Measurements from ENCODE around the gene NUDCD3. TPM values are rescaled to one million over a fixed set of nuclear protein-coding genes. Genes with fewer than 3 reads are reported as not detected.

Gene NUDCD3
- total RNA-seq, 6 experiments from 2014 or later, result 24.4 to 47.1 (median 42.5) TPM

DNA sequence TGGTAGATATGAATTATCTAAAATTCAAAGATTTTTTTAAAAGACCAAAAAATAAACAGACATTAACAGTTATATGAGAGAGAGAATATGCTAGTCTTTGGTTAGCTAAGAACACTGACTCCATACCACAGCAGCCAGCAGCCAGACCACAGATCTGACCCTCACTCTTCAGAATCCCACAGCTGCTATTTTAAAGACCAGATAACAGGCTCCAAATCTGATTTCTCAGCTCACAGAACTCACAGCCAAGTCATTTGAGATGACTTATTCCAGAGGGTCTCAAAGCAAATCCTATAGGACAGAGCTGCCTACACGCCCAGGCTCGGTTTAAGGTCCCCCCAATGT lies 20.4 kb downstream of the NUDCD3 start:
- H3K4me1 ChIP-seq, result peaks cover 0 to 66% (median 17%) of the 10 kb centered on the region in 4 donors
- peak overlapping the region in 1 of 3 donors; percentile 9 for H3K4me3 ChIP-seq
- H3K27me3 ChIP-seq, result no peaks in the 10 kb centered on the region
- ATAC-seq, result no peak
- H3K36me3 ChIP-seq, result peaks cover 0 to 13% (median 1%) of the 10 kb centered on the region in 4 donors
- H3K9me3 ChIP-seq, result no peaks in the 10 kb centered on the region
- 93% methylated on average over 2 of the region's 2 CpGs for WGBS (ENCODE audit: insufficient coverage, low coverage, low lambda C conversion rate, missing lambda C conversion rate)
- TF ChIP-seq, protein P1, sequence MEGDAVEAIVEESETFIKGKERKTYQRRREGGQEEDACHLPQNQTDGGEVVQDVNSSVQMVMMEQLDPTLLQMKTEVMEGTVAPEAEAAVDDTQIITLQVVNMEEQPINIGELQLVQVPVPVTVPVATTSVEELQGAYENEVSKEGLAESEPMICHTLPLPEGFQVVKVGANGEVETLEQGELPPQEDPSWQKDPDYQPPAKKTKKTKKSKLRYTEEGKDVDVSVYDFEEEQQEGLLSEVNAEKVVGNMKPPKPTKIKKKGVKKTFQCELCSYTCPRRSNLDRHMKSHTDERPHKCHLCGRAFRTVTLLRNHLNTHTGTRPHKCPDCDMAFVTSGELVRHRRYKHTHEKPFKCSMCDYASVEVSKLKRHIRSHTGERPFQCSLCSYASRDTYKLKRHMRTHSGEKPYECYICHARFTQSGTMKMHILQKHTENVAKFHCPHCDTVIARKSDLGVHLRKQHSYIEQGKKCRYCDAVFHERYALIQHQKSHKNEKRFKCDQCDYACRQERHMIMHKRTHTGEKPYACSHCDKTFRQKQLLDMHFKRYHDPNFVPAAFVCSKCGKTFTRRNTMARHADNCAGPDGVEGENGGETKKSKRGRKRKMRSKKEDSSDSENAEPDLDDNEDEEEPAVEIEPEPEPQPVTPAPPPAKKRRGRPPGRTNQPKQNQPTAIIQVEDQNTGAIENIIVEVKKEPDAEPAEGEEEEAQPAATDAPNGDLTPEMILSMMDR (IDR thresholded peaks at IDR 0.05), result no peak
- TF ChIP-seq POLR2A (IDR thresholded peaks at IDR 0.05), result no peak
- intact Hi-C loops (cut with DNase I), result no loop called here
- no peak for DNase-seq
- H3K27ac ChIP-seq, result peak overlapping the region; percentile 47 to 77 (median 52)

DNA sequence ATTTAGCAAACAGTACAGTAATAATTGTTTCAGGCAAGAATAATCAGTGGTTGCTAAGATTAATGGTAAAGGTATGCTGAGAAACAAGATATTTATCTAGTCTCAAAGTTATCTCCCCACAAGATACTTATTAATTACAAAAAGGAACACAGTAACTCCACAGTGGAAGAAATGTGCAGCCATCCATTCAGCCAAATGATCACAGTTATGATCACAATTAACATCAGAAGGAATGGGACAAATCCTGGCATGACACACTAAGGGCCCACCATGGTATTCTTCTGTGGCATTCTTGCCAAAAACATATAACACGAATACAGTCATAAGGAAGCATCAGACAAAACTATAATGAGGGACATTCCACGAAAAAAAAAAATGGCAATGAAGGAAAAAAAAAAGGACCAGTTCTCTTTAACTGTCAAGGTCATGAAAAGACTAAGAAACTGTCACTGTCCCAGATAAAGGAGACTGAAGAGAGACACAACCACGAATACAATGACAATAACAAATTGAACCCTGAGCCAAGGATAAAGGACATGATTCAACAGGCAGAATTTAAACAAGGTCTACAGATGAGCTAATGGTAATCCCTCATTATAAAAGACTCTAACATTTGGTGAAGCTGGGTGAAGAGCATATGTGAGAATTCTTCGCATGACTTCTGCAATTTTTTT lies 20.9 kb downstream of the NUDCD3 start:
- intact Hi-C loops (cut with DNase I), result no loop called here
- H3K36me3 ChIP-seq, result peaks cover 0 to 13% (median 0%) of the 10 kb centered on the region in 4 donors
- no peak for ATAC-seq
- no peaks in the 10 kb centered on the region for H3K9me3 ChIP-seq
- TF ChIP-seq, protein P1 (IDR thresholded peaks at IDR 0.05), result no peak
- TF ChIP-seq POLR2A (IDR thresholded peaks at IDR 0.05), result no peak
- H3K4me1 ChIP-seq, result peaks cover 0 to 66% (median 17%) of the 10 kb centered on the region in 4 donors
- no peaks in the 10 kb centered on the region for H3K27me3 ChIP-seq
- H3K27ac ChIP-seq, result peak overlapping the region in 2 of 3 donors; percentile 52 to 77
- WGBS (ENCODE audit: insufficient coverage, low coverage, low lambda C conversion rate, missing lambda C conversion rate), result 58% methylated on average over 4 of the region's 4 CpGs
- DNase-seq, result no peak
- H3K4me3 ChIP-seq, result no peak overlapping the region

DNA sequence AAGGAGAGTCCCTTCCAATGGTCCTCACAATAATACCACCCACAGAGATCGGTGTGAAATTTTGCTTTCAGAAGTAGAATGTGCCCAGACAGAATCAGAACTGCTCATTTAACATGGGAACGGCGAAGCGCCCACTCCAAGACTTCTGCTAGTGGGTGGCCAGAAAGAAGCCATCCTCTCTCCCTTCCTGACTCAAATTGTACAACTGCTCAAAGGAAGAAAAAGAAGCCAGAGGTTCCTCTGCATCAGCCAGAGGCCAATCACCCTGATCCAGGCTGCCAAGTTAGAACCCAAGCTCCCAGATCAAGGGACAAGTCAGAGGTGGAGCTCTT lies 23.3 kb downstream of the NUDCD3 start:
- peaks cover 0 to 13% (median 0%) of the 10 kb centered on the region in 4 donors for H3K36me3 ChIP-seq
- no peak overlapping the region for H3K4me3 ChIP-seq
- H3K27me3 ChIP-seq, result no peaks in the 10 kb centered on the region
- DNase-seq (no peak), ATAC-seq (no peak)
- intact Hi-C loops (cut with DNase I), result no loop called here
- H3K4me1 ChIP-seq, result peaks cover 0 to 53% (median 11%) of the 10 kb centered on the region in 4 donors
- TF ChIP-seq POLR2A (IDR thresholded peaks at IDR 0.05), result no peak
- TF ChIP-seq, protein P1 (IDR thresholded peaks at IDR 0.05), result no peak
- WGBS (ENCODE audit: insufficient coverage, low coverage, low lambda C conversion rate, missing lambda C conversion rate), result 81% methylated on average over 4 of the region's 4 CpGs
- H3K9me3 ChIP-seq, result no peaks in the 10 kb centered on the region
- H3K27ac ChIP-seq, result no peak overlapping the region

DNA sequence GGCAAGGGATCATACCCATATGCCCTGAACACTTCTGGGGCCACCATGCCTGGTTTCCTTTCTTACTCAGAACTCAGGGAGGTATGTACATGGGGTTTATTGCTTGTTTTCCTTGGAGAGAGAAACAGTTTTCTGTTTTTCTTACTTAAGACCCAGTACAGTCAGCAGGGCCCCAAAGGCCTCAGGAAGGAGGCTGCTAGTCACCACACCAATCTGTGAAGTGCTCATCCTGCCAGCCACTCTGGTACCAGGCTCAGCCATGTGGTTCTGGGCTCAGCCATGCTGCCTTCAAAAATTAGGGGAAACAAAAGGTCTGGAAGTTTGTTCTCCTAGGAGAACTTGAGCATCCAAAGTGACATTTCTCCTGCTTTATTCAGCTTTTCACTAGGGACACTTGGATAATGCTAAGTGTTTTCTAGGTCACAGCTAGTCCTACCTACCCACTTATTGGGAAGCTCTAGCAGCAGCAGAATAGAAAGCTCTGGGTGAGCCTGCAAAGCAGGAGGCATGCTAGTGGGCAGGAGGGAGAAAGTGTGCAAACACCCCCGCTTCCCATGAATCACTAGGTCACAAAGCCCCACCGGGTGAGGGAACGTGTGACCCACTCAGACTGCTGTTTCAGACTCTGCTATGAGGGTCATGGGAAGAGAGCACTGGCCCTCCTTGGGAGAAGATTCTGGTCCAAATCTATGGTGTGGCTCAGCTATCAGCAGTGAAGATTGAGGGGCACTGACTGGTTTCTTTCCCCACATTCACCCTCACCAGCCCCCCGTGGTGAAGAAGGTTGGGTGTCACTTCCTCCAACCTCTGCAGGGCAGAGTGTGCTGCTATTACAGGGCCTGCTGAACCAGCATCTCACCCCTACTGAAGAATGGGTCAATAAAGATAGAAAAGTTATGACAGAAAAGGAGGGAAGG lies 23.9 kb downstream of the NUDCD3 start:
- intact Hi-C loops (cut with DNase I), result no loop called here
- no peaks in the 10 kb centered on the region for H3K27me3 ChIP-seq
- no CpG with 5 or more reads among the region's 4 CpGs for WGBS (ENCODE audit: insufficient coverage, low coverage, low lambda C conversion rate, missing lambda C conversion rate)
- TF ChIP-seq, protein P1 (IDR thresholded peaks at IDR 0.05), result no peak
- TF ChIP-seq POLR2A (IDR thresholded peaks at IDR 0.05), result no peak
- no peak overlapping the region for H3K27ac ChIP-seq
- H3K36me3 ChIP-seq, result peaks cover 0 to 13% (median 0%) of the 10 kb centered on the region in 4 donors
- ATAC-seq (no peak), DNase-seq (no peak)
- H3K4me3 ChIP-seq, result no peak overlapping the region
- peaks cover 0 to 47% (median 10%) of the 10 kb centered on the region in 4 donors for H3K4me1 ChIP-seq
- H3K9me3 ChIP-seq, result no peaks in the 10 kb centered on the region
